Spleen (tissue), 7 donors: ENCODE results near the gene PRKCH.

Experiments used
- CTCF ChIP-seq, 11 experiments: fragments of 200-600 bp in 7 of 11; fragments of 450-650 bp in 4 of 11; sonication (generic) in 4 of 11; IDR thresholded peaks in 8 of 11; conservative IDR thresholded peaks in 3 of 11; 1 replicate in 7 of 11; 2 replicates in 4 of 11; pipeline versions ENCODE4 v1.4.0 to v1.8.0; 2016 to 2021; ENCODE audit warnings: antibody characterized with exemption in 11 of 11, inconsistent platforms in 4 of 11, mild to moderate bottlenecking in 1 of 11
- POLR2A ChIP-seq, 3 donors: fragments of 450-650 bp; IDR thresholded peaks; one replicate each; pipeline ENCODE4 v1.5.1; 2017; ENCODE audit warnings: antibody characterized with exemption in 3 of 3, mild to moderate bottlenecking in 1 of 3
- donor health status: DM: no; HTN: no; CAD: no; lungs with moderate emphysema.
- donor health status: DM: no; HTN: no; CAD: no.
- donor health status: DM: no; HTN: no; CAD: no.

GRCh38 chr14:61365667-61366212 lies 44.4 kb downstream of the PRKCH start:
- TF ChIP-seq CTCF (IDR thresholded peaks at IDR 0.05 in 8 of 11, conservative IDR thresholded peaks at IDR 0.05 in 3 of 11) (no peak), POLR2A (IDR thresholded peaks at IDR 0.05) (no peak)
